NCI-H1436 treated with DMSO at 0.1 percent for 48 hours (cell line): ENCODE measurements around the gene PTPRN2.
"Not testable (repeated sequence)": the region's sequence is repeated elsewhere in the genome, so short reads cannot be mapped to it uniquely, and the experiment has no call there.

Experiments
- DNase-seq: peaks from one replicate; lab custom pipeline; 2025; lab: John Stamatoyannopoulos, UW

Gene PTPRN2

GRCh38 chr7:158587162-158588084 is at the start of gene PTPRN2:
PTPRN2 (minus strand) TSS chr7:158587823.
- no peak for DNase-seq

DNA sequence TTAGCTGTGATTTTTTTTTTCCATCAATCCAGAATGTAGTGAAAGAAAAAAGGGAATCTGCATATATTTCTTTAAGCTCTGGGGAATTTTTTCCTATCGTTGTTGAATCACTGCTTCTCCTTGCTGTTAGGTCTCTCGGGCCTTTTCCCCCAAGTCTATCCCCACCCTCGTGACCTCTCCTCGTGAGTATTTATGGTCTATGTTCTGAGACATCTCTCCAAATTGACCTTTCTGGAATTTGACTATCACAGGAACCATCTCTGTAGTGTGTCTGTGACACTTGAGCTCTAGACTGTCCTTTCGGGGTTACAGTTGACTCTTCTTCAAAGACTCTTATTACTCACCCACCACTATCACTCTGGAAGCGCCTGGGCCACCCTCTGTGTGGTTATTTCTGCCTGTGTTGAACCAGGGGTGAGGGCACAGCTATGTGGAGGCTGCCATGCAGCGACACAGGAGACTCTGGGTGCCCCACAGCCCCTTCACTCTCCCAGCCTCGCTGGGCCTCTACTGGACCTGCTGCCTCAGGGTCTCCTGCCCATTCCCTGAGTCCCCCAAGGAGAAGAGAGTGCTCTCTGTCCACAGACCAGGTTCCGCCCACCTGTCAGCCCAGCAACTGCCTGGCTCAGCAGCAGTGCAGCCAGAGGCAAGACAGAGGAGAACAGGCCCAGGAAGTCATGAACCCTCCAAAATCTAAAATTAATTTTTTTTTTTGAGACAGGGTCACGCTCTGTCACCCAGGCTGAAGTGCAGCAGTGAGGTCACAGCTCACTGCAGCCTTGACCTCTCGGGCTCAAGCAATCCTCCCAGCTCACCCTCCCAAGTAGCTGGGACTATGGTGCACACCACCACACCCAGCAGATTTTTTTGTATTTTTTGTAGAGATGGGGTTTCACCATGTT is 45.7 kb upstream of the PTPRN2 start:
- DNase-seq, result no peak

GRCh38 chr7:158631574-158632195 is 44.1 kb upstream of the PTPRN2 start:
- no peak for DNase-seq

DNA sequence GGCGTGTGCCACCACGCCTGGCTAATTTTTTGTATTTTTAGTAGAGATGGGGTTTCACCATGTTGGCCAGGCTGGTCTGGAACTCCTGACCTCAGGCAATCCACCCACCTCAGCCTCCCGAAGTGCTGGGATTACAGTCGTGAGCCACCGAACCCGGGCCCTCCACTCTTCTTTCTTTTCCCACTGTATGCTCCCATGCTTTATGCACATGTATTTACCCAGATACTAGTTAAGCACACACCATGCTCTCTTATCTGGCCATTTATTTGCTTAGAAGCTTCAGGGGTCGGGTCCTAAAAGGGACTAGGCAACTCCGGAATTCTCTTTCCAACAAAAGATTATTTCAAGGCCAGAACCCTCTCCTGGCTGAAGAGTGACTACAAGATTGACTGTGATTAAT is 38.7 kb upstream of the PTPRN2 start:
- not testable (repeated sequence) for DNase-seq

DNA sequence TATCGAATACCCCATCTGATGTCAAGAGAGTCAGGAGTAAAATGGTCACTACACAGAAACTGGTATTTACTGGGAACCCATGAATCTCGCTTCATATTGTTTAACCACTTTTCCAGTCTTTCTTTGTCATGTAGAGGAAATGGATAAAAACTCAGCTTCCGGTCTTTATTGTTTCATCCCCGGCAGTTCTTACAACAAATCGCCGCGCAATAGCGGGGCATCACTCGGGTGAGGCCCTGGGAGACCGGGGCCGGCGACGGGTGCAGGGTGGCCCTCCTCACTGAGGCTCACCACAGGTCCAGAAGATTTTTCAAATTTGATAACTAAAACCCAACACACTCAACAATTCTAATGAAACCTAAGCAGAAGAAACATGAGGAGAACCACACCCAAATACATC is 35.6 kb upstream of the PTPRN2 start:
- DNase-seq, result no peak

DNA sequence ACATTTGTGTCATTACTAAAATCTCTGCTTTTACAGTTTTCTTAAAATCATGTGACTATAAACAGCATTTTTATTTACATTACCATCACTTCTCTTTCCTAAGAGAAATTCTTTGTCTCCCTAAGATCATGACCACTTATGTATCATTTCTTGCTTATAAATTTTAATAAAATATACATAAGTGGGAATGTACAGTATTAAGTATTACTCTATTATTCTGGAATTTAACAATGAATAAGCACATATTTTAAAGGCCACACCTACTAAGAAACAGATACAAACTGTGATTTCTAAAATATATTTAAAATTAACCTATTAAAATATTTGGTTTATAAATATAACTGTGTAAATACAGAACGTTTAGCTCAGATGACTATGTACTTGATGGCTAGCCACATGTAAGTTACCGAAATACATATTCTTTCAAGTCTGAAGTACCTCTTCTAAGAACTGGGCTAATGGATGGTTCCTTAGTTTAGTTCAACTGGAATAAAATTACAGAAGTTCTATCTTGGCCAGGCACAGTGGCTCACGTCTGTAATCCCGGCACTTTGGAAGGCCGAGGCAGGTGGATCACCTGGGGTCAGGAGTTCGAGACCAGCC is 33.3 kb upstream of the PTPRN2 start:
- no peak for DNase-seq

GRCh38 chr7:158620418-158620817 is 32.8 kb upstream of the PTPRN2 start:
- DNase-seq, result no peak

- DNase-seq, result no peak
Observed at GRCh38 chr7:158618745-158619140, 31.1 kb upstream of the PTPRN2 start.

DNA sequence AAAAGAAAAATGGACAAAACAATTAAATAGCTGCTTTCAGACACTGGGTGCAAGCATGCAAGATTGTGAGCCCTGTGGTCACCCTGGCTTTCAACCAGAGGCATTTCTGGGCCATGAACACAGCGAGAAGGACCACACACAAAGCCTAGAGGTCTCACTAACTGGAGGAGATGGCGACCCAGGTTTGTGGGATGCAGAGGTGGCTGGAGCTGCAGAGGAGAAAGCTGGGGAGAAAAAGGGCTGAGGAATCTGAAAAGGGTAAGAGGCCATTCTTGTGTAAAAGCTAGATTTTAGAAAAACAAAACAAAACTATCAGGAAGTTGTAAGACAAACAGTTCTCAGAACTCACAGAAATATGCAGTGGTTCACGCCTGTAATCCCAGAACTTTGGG is 30.1 kb upstream of the PTPRN2 start:
- DNase-seq, result no peak

DNA sequence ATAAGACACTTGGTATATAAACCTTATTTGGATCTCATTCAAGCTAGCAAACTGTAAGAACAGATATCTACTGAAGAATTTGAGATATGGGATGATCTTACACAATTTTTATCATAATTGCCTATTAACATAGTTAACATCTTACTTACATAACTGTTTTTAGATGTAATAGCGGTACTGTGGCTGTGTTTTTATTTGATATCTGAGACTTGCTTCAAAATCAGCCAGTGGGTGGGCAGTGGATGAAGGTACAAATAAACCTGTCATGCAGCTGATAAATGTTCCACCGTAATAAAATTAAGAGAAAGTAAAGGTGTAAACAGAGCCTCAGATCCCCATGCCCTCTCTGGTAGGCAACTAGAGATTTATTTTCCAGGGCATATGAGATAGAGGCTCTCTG is 28.4 kb upstream of the PTPRN2 start:
- DNase-seq, result no peak

- no peak for DNase-seq
Observed at GRCh38 chr7:158614700-158615099, 27.1 kb upstream of the PTPRN2 start.

- DNase-seq, result peak; percentile 23
Observed at GRCh38 chr7:158613481-158613880, 25.9 kb upstream of the PTPRN2 start.

GRCh38 chr7:158612546-158612945 is 24.9 kb upstream of the PTPRN2 start:
- DNase-seq, result no peak

GRCh38 chr7:158611541-158611940 is 23.9 kb upstream of the PTPRN2 start:
- DNase-seq, result no peak

DNA sequence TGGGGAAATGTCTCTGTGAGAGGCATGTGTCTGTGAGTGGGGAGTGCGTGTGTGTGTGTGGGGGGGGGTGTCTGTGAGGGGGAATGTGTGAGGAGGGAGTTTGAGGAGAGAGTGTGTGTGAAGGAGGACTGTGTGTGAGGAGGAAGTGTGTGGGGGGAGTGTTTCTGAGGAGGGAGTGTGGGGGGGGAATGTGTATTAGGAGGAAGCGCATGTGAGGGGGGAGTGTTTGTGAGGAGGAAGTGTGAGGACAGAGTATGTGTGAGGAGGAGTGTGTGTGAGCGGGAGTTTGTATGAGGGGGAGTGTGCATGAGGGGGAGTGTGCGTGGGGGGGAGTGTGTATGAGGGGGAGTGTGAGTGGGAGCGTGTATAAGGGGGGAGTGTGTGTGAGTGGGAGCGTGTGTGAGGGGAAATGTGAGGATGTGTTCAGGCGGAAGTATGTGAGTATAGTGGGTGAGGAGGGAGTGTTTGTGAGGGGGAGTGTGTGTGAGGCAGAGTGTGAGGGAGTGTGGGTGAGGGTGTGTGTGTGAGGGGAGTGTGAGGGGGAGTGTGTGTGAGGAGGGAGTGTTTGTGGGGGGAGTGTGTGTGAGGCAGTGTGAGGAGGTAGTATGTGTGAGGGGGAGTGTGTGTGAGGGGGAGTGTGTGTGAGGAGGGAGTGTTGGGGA is 21.8 kb upstream of the PTPRN2 start:
- DNase-seq, result no peak

DNA sequence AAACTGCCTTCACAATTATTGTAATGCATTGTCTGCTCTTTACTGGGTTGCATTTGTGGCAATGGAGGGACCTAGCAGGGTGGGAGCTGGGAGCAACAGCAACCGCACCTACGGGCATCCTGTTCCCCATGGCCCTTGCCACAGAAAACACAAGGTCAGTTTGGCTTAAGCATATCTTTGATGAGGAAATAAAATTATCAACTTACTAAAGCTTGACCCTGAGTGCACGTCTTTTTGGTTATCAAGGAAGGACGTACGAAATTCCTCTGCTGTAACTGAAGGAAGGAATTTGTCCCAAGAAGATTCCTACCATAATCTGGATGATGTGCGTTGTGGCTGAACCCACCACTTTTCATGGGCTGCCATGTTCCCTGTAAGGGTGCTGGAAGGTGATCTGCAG is 19.9 kb upstream of the PTPRN2 start:
- DNase-seq, result no peak

DNA sequence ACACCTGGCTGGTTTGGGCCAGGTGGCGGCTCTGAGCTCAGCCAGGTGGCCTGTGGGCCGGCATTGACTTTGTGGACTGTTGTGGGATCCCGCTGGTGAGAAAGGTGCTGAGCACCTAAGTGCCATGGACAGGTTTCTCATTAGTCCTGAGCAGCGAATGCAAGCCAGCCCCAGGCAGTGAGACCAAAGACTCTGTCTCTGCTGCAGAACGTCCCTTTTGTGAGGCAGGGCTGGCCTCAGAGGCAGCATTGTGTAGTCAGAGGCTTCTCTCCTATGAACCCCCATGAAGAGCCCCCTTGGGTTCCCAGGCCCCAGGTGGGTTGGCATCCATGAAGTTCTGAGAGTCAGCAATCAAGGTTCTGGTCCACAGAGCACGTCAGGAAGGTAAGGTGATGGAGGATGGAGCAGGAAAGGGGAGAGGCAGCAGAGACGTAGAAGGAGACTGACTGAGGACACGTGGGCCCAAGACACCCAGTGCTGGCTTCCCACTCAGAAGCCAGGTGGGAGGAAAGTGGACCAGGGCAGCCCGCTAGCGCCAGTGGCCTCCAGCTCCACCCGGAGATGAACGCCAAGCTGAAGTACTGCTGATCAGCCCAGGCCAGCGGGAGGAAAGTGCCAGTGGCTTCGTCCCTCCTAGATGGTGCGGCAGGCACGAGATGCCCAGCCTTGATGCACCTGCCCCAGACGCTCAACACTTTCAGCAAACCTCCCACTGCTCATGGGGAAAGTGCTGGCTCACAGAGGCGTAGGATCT is 19.2 kb upstream of the PTPRN2 start:
- no peak for DNase-seq

DNA sequence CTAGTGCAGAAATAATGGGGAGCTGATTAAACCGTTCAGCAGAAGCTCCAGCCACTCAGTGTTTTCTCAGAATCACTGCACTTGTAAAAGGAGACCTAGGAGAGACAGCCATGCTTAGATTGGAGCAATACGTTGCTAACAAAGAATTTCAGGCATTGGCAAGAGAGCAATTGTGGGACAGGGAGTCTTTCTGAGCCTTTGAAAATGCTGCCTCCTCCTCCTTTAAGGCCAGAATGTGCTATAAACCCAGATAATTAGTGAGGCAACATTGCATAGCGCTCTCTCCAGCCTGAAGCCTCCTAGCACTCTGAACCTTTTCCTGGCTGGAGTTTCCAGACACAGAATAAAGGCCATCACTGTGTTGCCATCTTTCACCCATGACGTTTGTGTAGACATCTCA is 18.5 kb upstream of the PTPRN2 start:
- DNase-seq, result no peak

- no peak for DNase-seq
Observed at GRCh38 chr7:158603773-158604755, 16.4 kb upstream of the PTPRN2 start.
